Cardiac muscle cell (in vitro differentiated cells and primary cell): ENCODE measurements around the gene NLRC5. TPM values are rescaled to one million over a fixed set of nuclear protein-coding genes. Genes with fewer than 3 reads are reported as not detected.
A peak's percentile ranks its signal among the peaks of the same experiment; 100 is the strongest.

ENCODE experiments used
- DNase-seq, 2 donors: peaks; one replicate each; pipeline versions ENCODE4 v3.0.0 to v3.0.0-alpha.2; 2010 to 2017; ENCODE audit warnings: low read depth in 1 of 2, low spot score in 1 of 2
- H3K27ac ChIP-seq: fragments of 200-600 bp; sonication (generic); 2 replicates; pipeline ENCODE4 v1.5.1; 2016
- H3K27me3 ChIP-seq: fragments of 200-600 bp; sonication (generic); 2 replicates; pipeline ENCODE4 v1.6.0; 2016; ENCODE audit warnings: control low read depth
- H3K36me3 ChIP-seq: fragments of 200-600 bp; sonication (generic); 2 replicates; pipeline ENCODE4 v1.5.1; 2016; ENCODE audit warnings: control low read depth
- H3K4me1 ChIP-seq: fragments of 200-600 bp; sonication (generic); 2 replicates; pipeline ENCODE4 v1.8.1; 2017; ENCODE audit warnings: low read depth, mild to moderate bottlenecking, mixed run types
- H3K4me3 ChIP-seq: fragments of 200-600 bp; sonication (generic); 2 replicates; pipeline ENCODE4 v1.5.1; 2016; ENCODE audit warnings: mild to moderate bottlenecking
- H3K9me3 ChIP-seq: fragments of 200-600 bp; sonication (generic); 2 replicates; pipeline ENCODE4 v1.5.1; 2017; ENCODE audit warnings: low read depth, mild to moderate bottlenecking, control low read depth
- polyA plus RNA-seq: library from polyadenylated mRNA; unstranded; fragments of >200 nt; fragmentation: Nextera tagmentation; extraction: Ambion mirVana; gene quantifications from 2 replicates; pipeline ENCODE4 v1.2.1, GENCODE V29; 2016
- total RNA-seq: library from RNA; depleted of rRNA; stranded (reverse); fragments of >200 nt; gene quantifications from 2 replicates; pipeline ENCODE4 v1.2.3, GENCODE V29; 2016
- TF ChIP-seq, protein P1 (sequence below): IDR thresholded peaks from 2 replicates; pipeline ENCODE4 v1.5.1; 2012; ENCODE audit warnings: low read depth, mild to moderate bottlenecking, low read length

The NLRC5 gene
- total and polyA plus RNA-seq, 2 experiments from 2014 or later = not detected

GRCh38 chr16:57084257-57084770 is 95.0 kb downstream of the NLRC5 start:
- Histone ChIP-seq H3K27ac (no peak overlapping the region), H3K27me3 (no peaks in the 10 kb centered on the region), H3K9me3 (no peaks in the 10 kb centered on the region), H3K4me1 (no peaks in the 10 kb centered on the region), H3K4me3 (no peak overlapping the region), H3K36me3 (no peaks in the 10 kb centered on the region)
- DNase-seq = peak; percentile 79 to 80
- TF ChIP-seq, protein P1, sequence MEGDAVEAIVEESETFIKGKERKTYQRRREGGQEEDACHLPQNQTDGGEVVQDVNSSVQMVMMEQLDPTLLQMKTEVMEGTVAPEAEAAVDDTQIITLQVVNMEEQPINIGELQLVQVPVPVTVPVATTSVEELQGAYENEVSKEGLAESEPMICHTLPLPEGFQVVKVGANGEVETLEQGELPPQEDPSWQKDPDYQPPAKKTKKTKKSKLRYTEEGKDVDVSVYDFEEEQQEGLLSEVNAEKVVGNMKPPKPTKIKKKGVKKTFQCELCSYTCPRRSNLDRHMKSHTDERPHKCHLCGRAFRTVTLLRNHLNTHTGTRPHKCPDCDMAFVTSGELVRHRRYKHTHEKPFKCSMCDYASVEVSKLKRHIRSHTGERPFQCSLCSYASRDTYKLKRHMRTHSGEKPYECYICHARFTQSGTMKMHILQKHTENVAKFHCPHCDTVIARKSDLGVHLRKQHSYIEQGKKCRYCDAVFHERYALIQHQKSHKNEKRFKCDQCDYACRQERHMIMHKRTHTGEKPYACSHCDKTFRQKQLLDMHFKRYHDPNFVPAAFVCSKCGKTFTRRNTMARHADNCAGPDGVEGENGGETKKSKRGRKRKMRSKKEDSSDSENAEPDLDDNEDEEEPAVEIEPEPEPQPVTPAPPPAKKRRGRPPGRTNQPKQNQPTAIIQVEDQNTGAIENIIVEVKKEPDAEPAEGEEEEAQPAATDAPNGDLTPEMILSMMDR = peak; percentile 99

- Histone ChIP-seq H3K27me3 (no peaks in the 10 kb centered on the region), H3K9me3 (no peaks in the 10 kb centered on the region), H3K4me1 (no peaks in the 10 kb centered on the region), H3K36me3 (no peaks in the 10 kb centered on the region), H3K4me3 (no peak overlapping the region), H3K27ac (no peak overlapping the region)
- no peak for DNase-seq
- TF ChIP-seq, protein P1 = no peak
Observed at GRCh38 chr16:57084996-57085395, 95.6 kb downstream of the NLRC5 start.

GRCh38 chr16:57087003-57087402 is 97.6 kb downstream of the NLRC5 start:
- Histone ChIP-seq H3K36me3 (no peaks in the 10 kb centered on the region), H3K27me3 (no peaks in the 10 kb centered on the region), H3K27ac (no peak overlapping the region), H3K9me3 (no peaks in the 10 kb centered on the region), H3K4me3 (no peak overlapping the region), H3K4me1 (peaks cover 4% of the 10 kb centered on the region)
- TF ChIP-seq, protein P1 = no peak
- no peak for DNase-seq

GRCh38 chr16:57089406-57089805 is 100.0 kb downstream of the NLRC5 start:
- TF ChIP-seq, protein P1 = no peak
- H3K9me3 ChIP-seq = no peaks in the 10 kb centered on the region
- no peak overlapping the region for H3K4me3 ChIP-seq

DNA sequence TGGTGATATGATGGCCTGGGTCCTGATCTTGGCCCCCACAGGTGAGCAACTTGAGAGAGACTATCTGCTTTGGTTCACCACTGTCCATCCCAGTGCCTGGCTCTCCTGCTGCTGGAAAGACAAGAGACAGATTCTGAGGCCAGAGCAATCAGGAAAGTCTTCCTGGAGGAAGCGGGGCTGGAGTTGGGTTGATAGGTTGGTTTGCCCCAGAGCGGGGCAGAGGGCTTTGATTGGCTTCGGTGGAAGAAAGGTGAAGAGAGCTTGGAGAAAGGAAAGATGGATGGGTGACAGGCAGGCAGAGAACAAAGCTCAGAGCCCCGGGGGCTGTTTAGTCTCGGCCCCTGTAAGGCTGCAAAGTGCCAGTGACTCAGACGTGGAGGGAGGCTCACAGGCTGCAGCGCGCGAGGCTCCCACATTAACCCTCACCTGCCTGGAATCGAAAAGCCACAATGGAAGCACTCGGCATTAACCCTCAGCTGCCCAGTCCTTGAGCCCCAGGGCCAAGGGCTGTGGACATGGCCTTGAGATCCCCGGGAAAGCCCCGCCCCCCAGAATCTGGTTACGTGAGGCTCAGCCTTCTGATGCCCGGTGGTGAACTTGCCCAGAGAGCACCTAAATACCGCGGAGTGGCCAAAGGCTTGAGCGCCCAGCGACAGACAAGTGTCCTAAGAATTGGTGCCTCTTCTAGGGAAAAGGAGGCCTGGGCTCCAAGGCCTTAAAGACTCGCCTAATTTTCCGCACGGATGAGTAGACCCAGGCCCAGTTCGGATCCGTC is 102.0 kb downstream of the NLRC5 start:
- Histone ChIP-seq H3K27me3 (no peaks in the 10 kb centered on the region), H3K9me3 (no peaks in the 10 kb centered on the region), H3K4me1 (peaks cover 8% of the 10 kb centered on the region), H3K36me3 (no peaks in the 10 kb centered on the region), H3K4me3 (peak overlapping the region; percentile 96), H3K27ac (peak overlapping the region; percentile 24)
- DNase-seq = peak; percentile 42 to 54
- TF ChIP-seq, protein P1 = no peak

More at GRCh38 chr16:57089406-57089805, 100.0 kb downstream of the NLRC5 start:
- Histone ChIP-seq H3K27me3 (no peaks in the 10 kb centered on the region), H3K36me3 (no peaks in the 10 kb centered on the region), H3K27ac (no peak overlapping the region), H3K4me1 (peaks cover 8% of the 10 kb centered on the region)
- DNase-seq = no peak
